Endothelial cell of umbilical vein (primary cell): ENCODE data around the gene OR52M1. TPM values are rescaled to one million over a fixed set of nuclear protein-coding genes. Genes with fewer than 3 reads are reported as not detected.

ENCODE experiments used
- BruUV-seq: library from RNA; stranded (reverse); fragments of 400-500 nt; replicated peaks from 2 replicates; lab custom pipeline; 2021; lab: Mats Ljungman, UMichigan
- CTCF ChIA-PET: fragments of 300-600, 350-600 bp; sonication (Branson Sonifier 250); formaldehyde crosslinking; loops from one replicate; lab custom pipeline; 2021; ENCODE audit warnings: antibody characterized with exemption, inconsistent platforms; lab: Charles Lee
- POLR2A ChIA-PET: fragments of 300-600, 350-600 bp; sonication (Branson Sonifier 250); formaldehyde crosslinking; loops from one replicate; lab custom pipeline; 2021; ENCODE audit warnings: antibody characterized with exemption, inconsistent platforms; lab: Charles Lee
- DNase-seq: peaks from one replicate; pipeline ENCODE4 v3.0.0-alpha.2; 2011; ENCODE audit warnings: low read depth, low spot score
- FAIRE-seq: peaks from 2 replicates; lab custom pipeline; 2011; peaks lifted over from hg19 to GRCh38; lab: Jason Lieb, UNC
- H2AFZ ChIP-seq: 2 replicates; pipeline ENCODE4 v1.6.0; 2012; ENCODE audit warnings: low read depth, low read length, control low read depth, inconsistent platforms
- H3K27ac ChIP-seq: 2 replicates; pipeline ENCODE4 v1.5.1; 2011; ENCODE audit warnings: low read depth, mild to moderate bottlenecking, control low read depth, low read length, moderate library complexity; ENCODE audit not compliant: insufficient read depth
- H3K27me3 ChIP-seq, 2 experiments: 2 replicates each; pipeline versions ENCODE4 v1.6.0 to v1.6.1; 2011; ENCODE audit warnings: low read length in 2 of 2, mixed read lengths in 1 of 2; ENCODE audit not compliant: control insufficient read depth in 2 of 2, insufficient read depth in 2 of 2
- H3K36me3 ChIP-seq, 2 experiments: 2 replicates in 1 of 2; 3 replicates in 1 of 2; pipeline ENCODE4 v1.5.1; 2011; ENCODE audit warnings: low read length in 2 of 2, mild to moderate bottlenecking in 1 of 2, moderate library complexity in 1 of 2; ENCODE audit not compliant: control insufficient read depth in 2 of 2, insufficient read depth in 2 of 2; ENCODE audit errors: extremely low read depth in 1 of 2
- H3K4me1 ChIP-seq: 3 replicates; pipeline ENCODE4 v1.5.1; 2011; ENCODE audit warnings: mild to moderate bottlenecking, low read length; ENCODE audit not compliant: control insufficient read depth, insufficient read depth; ENCODE audit errors: extremely low read depth
- H3K4me2 ChIP-seq: 2 replicates; pipeline ENCODE4 v1.6.1; 2011; ENCODE audit warnings: low read length, control low read depth, mixed read lengths; ENCODE audit not compliant: insufficient read depth
- H3K4me3 ChIP-seq, 3 experiments: fragments of 200-600 bp in 1 of 3; sonication (generic), shearing (Covaris generic) in 1 of 3; replicated peaks in 1 of 3; 2 replicates each; pipeline ENCODE4 v1.5.1; 2011 to 2016; ENCODE audit warnings: control low read depth in 3 of 3, low read length in 3 of 3, mild to moderate bottlenecking in 2 of 3, inconsistent platforms in 1 of 3, low read depth in 1 of 3, moderate library complexity in 1 of 3; ENCODE audit not compliant: insufficient read depth in 1 of 3
- H3K79me2 ChIP-seq: 2 replicates; pipeline ENCODE4 v1.6.0; 2012; ENCODE audit warnings: low read length, inconsistent platforms; ENCODE audit not compliant: control insufficient read depth, insufficient read depth
- H3K9ac ChIP-seq: replicated peaks from 2 replicates; pipeline ENCODE3; 2011; ENCODE audit warnings: low read length, control low read depth; ENCODE audit not compliant: insufficient read depth; ENCODE audit errors: extremely low read depth
- H3K9me1 ChIP-seq: replicated peaks from 3 replicates; pipeline ENCODE4 v1.6.0; 2011; ENCODE audit warnings: mild to moderate bottlenecking, low read length; ENCODE audit not compliant: control insufficient read depth, insufficient read depth; ENCODE audit errors: extremely low read depth
- H3K9me3 ChIP-seq: replicated peaks from 2 replicates; pipeline ENCODE4 v1.5.1; 2012; ENCODE audit warnings: low read length, inconsistent platforms; ENCODE audit not compliant: control insufficient read depth, insufficient read depth
- H4K20me1 ChIP-seq: replicated peaks from 2 replicates; pipeline ENCODE3; 2011; ENCODE audit warnings: mild to moderate bottlenecking, low read length; ENCODE audit not compliant: control insufficient read depth, insufficient read depth; ENCODE audit errors: extremely low read depth
- CTCF ChIP-seq, 2 donors: IDR thresholded peaks; 1 replicate in 1 of 2; 2 replicates in 1 of 2; pipeline ENCODE4 v1.5.1; 2011; ENCODE audit warnings: low read length in 2 of 2, mild to moderate bottlenecking in 2 of 2, moderate library complexity in 2 of 2, control low read depth in 1 of 2, inconsistent platforms in 1 of 2, low read depth in 1 of 2; ENCODE audit not compliant: insufficient read depth in 1 of 2; ENCODE audit errors: extremely low read depth in 1 of 2
- EZH2 ChIP-seq: IDR thresholded peaks from 2 replicates; pipeline ENCODE4 v1.6.1; 2012; ENCODE audit warnings: borderline replicate concordance, low read depth, mild to moderate bottlenecking, moderate library complexity, low read length, inconsistent platforms; ENCODE audit not compliant: severe bottlenecking
- FOS ChIP-seq: IDR thresholded peaks from 2 replicates; pipeline ENCODE4 v1.6.1; 2011; ENCODE audit warnings: mild to moderate bottlenecking, low read length, moderate library complexity, borderline replicate concordance; ENCODE audit not compliant: insufficient read depth
- GATA2 ChIP-seq: IDR thresholded peaks from 2 replicates; pipeline ENCODE4 v1.7.0; 2011; ENCODE audit warnings: low read depth, mild to moderate bottlenecking, moderate library complexity, mixed read lengths, low read length; ENCODE audit not compliant: insufficient read length, insufficient read depth
- JUN ChIP-seq: IDR thresholded peaks from 2 replicates; pipeline ENCODE4 v1.6.1; 2011; ENCODE audit warnings: borderline replicate concordance, low read depth; ENCODE audit not compliant: insufficient read length, insufficient read depth
- MAX ChIP-seq: IDR thresholded peaks from 2 replicates; pipeline ENCODE4 v1.6.1; 2011; ENCODE audit not compliant: insufficient read depth, insufficient read length
- MYC ChIP-seq: IDR thresholded peaks from one replicate; pipeline ENCODE4 v1.6.1; 2011; ENCODE audit warnings: mild to moderate bottlenecking, low read depth, low read length
- POLR2A ChIP-seq: IDR thresholded peaks from 2 replicates; pipeline ENCODE4 v1.6.1; 2012; ENCODE audit warnings: low read depth, mild to moderate bottlenecking, control low read depth, low read length
- POLR2AphosphoS5 ChIP-seq: IDR thresholded peaks from 2 replicates; pipeline ENCODE4 v1.6.1; 2012; ENCODE audit warnings: low read depth, mild to moderate bottlenecking, control low read depth, low read length, moderate library complexity; ENCODE audit not compliant: insufficient read depth
- dilution Hi-C: fragments of 300-500 bp; cut with MboI; formaldehyde crosslinking; loops from one replicate; pipeline ENCODE4 v1.15.0; 2019; ENCODE audit warnings: low sequenced_read_pairs; ENCODE audit not compliant: extremely low pct_ligation_motif_present
- intact Hi-C: fragments of 100-400 bp; cut with micrococcal nuclease; formaldehyde crosslinking; loops from one replicate; pipeline ENCODE4 v1.10.0; 2022
- polyA plus RNA-seq, 4 experiments: library from polyadenylated mRNA; depleted of rRNA in 3 of 4; stranded (reverse) in 3 of 4; unstranded in 1 of 4; fragments of >200 nt; gene quantifications; 2 replicates each; pipeline versions ENCODE4 v1.2.1 to v1.2.3, GENCODE V29; 2011 to 2012; ENCODE audit warnings: missing spikeins in 1 of 4
- total RNA-seq: library from RNA; stranded (reverse); gene quantifications from 2 replicates; pipeline ENCODE4 v1.2.3, GENCODE V29; 2021

The OR52M1 gene
- total and polyA plus RNA-seq, 2 donors (not counting 3 experiments of a cell fraction or from before 2014, with no cell fraction given) = not detected

DNA sequence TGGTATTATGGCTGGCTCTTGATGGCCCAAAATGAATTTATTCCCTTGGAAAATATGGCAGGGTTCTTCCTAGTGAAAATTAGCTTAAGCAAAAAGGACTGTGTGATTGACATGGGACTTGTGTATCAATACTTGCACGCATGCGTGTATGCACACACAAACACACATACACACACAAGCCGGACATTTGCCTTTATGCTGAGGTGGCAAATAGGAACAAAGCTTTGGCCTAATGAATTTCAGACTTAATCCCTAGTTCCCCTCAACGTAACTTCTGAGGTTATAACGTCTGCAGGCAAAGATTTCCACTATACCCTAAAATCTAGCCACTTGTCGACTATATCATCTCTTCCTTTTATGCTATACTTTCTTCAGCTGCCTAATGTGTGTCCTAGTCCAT, 33.6 kb downstream of the OR52M1 start:
- dilution Hi-C loops = no loop called here
- H3K4me3 ChIP-seq = no peak overlapping the region
- no peak overlapping the region for H3K27ac ChIP-seq
- TF ChIP-seq JUN (no peak), EZH2 (no peak), CTCF (IDR thresholded peaks at IDR 0.05; ENCODE audit: extremely low read depth in 1 of 2, insufficient read depth in 1 of 2, low read depth in 1 of 2, low read length in 2 of 2) (no peak), MAX (no peak), GATA2 (no peak), FOS (no peak), MYC (no peak), POLR2A (no peak), POLR2AphosphoS5 (no peak)
- no TSS peak for BruUV-seq
- no peaks in the 10 kb centered on the region for H3K36me3 ChIP-seq
- intact Hi-C loops = no loop called here
- no peak for DNase-seq
- no peaks in the 10 kb centered on the region for H3K79me2 ChIP-seq
- H4K20me1 ChIP-seq = no peaks in the 10 kb centered on the region
- no peaks in the 10 kb centered on the region for H3K9me1 ChIP-seq
- H3K9me3 ChIP-seq = no peaks in the 10 kb centered on the region
- H3K27me3 ChIP-seq = no peaks in the 10 kb centered on the region
- no peak overlapping the region for H3K4me2 ChIP-seq
- H2AFZ ChIP-seq = no peak overlapping the region
- POLR2A ChIA-PET = no interaction called here
- H3K9ac ChIP-seq = no peak overlapping the region
- H3K4me1 ChIP-seq = no peaks in the 10 kb centered on the region
- FAIRE-seq = no peak
- CTCF ChIA-PET = no interaction called here
